Measurements from ENCODE around the gene DDI1.

DDI1 gene

GRCh38 chr11:104086621-104087020 is 50.2 kb downstream of the DDI1 start:
- DNase-seq, result no peak

Data from activated effector memory CD4-positive, alpha-beta T cell treated with anti-CD3 and anti-CD28 coated beads, Interleukin-2, amount 50 U/mL, for 16 hours (primary cell).